HG02678 (cell line): ENCODE data around the gene THOC5.
"Not testable (repeated sequence)": the region's sequence is repeated elsewhere in the genome, so short reads cannot be mapped to it uniquely, and the experiment has no call there.

Source experiments
- ATAC-seq: cut with Tn5 transposase; IDR thresholded peaks from one replicate; pipeline ENCODE4 v1.9.1; 2021; ENCODE audit warnings: mild to moderate bottlenecking, moderate library complexity; ENCODE audit not compliant: unreplicated experiment

THOC5 gene

GRCh38 chr22:29563652-29564460 lies 10.3 kb upstream of the THOC5 start:
- ATAC-seq = no peak

DNA sequence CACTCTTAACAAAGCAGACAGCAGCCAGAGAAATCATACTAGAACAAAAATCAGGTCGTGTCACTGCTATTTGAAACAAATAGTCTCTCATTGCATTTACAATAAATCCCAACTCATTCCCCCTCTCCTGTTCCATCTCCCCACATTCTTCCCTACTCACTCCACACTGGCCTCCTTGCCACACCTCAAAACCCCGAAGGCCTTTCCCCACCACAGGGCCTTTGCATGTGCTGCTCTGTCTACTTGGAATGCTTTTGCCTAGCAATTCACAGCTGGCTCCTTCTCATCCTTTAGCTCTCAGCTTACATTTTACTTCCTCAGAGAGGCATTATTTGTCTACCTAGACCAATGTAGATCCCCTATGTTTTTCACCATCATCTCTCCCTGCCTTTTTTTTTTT lies 6.3 kb upstream of the THOC5 start:
- ATAC-seq = no peak

- ATAC-seq = no peak
These were observed 5.5 kb upstream of the THOC5 start for GRCh38 chr22:29559030-29559429.

DNA sequence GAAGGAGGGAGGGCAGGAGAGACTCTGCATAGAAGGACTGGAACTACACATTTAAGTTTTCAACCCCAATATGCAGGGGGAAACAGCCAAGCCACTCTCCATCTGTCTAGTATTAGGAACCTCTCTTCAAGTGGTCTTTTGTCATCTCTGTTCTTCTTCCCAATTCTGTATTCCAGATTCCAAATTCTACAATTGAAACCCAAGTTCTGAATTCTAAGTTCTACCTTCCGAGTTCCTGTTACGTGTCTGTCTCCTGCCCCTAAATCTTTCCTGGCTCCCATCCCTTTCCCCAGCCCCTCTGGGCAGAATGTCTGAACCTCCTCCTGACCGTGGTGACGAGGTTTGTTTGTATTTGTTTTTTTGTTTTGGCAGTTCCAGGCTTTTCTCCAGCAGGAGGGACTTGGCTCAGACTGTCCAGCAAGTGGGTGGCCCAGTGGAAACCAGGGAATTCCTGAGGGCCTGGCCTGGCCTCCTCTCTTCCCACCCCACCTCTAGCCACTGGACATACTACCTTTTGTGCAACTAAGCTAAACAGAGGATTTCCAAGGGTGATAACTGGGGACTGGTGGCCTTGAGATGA lies 1.6 kb upstream of the THOC5 start:
- no peak for ATAC-seq

DNA sequence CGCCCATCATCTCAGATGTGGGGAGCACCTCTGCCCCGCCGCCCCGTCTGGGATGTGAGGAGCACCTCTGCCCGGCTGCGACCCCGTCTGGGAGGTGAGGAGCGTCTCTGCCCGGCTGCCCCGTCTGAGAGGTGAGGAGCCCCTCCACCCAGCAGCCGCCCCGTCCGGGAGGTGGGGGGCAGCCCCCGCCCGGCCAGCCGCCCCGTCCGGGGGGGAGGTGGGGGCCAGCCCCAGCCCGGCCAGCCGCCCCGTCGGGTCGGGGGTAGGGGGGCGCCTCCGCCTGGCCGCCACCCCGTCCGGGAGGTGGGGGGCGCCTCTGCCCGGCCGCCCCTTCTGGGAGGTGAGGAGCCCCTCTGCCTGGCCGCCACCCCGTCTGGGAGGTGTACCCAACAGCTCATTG lies 1.2 kb downstream of the THOC5 start:
- ATAC-seq = not testable (repeated sequence)

- ATAC-seq = no peak
These were observed 3.6 kb downstream of the THOC5 start for GRCh38 chr22:29550005-29550404.

- not testable (repeated sequence) for ATAC-seq
These were observed 8.5 kb downstream of the THOC5 start for GRCh38 chr22:29545045-29545444.

DNA sequence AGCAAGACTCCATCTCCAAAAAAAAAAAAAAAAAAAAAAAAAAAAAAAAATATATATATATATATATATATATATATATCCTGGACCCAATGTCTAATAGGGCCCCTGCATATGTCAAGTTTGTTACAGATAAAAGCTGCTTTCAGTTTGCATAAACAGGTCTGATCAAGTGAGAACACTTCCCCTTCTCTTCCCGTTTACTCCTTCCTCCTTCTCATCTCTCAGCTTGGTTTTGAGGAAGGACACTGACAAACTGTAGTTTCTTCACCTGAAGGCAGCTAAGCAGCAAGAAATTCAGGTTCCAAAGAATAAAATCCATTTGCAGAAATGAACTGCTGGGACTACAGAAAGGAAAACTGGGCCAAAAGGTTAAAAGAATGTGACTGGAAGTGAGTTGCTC lies 11.7 kb downstream of the THOC5 start:
- no peak for ATAC-seq

DNA sequence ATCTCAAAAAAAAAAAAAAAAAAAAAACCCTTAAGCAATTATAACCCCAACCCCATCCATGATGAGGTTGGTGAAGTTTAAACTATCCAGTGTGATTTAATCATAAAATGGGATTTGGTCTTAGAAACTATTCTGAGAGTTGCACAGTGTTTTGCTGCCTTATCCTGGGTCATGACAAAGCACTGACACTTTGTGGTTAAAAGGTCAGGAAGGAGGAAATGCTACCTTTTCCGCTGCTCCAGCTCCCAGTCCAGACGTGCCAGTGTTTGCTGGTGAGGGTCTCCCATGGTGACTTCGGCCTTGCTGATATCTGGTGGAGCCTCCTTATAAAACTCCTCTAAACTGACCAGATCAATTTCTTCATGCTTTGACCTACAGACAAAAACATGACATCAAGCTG lies 14.5 kb downstream of the THOC5 start:
- ATAC-seq = no peak

DNA sequence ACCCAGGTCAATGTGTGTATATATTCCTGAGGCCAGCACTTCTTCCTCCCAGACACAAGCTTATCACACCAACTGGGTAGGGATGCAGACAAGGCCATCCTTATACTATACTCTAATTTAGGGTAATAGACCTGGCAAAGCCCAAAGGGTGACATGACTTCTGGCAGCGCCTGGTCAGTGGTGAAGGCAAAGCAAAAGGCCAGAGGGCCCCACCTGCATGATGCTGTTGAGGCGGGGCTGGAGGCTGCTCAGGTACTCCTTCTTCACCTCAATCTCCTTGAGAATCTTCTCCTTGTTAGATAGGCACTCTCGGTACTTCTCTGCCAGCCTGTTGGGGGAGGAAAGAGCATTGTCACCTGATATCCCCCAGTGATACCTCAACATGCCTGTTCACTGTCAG lies 17.1 kb downstream of the THOC5 start:
- ATAC-seq = no peak

DNA sequence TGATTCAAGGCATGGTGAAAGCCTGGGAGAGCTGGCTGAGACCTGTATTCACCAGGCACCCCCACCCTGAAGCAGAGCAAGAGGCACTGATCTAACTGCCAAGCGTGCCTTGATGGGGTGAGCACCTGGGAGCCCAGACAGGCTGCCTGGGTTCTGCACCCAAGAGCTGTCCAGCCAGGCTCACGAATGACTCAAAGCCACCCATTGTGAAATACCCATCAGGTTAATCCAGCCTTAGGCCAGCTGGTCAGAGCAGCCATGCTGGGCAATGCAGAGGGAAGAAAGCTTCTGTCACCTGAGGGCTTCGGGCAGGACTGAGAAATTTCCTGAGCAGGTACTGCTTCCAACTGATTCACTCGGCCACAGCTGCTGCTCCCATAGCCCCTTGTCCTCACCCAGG lies 22.1 kb downstream of the THOC5 start:
- ATAC-seq = no peak

DNA sequence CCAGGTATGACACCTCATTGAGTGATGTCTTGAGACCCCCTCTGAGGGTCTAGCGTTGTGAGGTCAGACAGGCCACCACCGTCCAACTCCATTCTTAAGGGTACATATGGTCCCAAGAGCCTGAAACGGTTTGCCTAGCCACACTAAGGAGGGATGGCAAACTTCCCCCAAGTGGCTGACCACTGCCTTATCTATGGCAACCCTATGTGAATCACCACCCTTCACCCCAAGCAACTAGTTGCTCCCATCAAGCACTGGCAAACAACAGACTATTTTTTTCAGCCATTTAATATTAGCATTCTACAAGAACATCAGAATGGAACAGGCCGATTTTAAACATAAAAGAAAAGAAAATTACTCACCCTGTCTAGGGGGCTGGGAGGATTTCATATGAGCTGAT lies 22.8 kb downstream of the THOC5 start:
- no peak for ATAC-seq

GRCh38 chr22:29528144-29528543 lies 25.4 kb downstream of the THOC5 start:
- ATAC-seq = no peak

GRCh38 chr22:29524442-29525191 lies 28.9 kb downstream of the THOC5 start:
- no peak for ATAC-seq

- no peak for ATAC-seq
These were observed 29.8 kb downstream of the THOC5 start for GRCh38 chr22:29523761-29524160.

DNA sequence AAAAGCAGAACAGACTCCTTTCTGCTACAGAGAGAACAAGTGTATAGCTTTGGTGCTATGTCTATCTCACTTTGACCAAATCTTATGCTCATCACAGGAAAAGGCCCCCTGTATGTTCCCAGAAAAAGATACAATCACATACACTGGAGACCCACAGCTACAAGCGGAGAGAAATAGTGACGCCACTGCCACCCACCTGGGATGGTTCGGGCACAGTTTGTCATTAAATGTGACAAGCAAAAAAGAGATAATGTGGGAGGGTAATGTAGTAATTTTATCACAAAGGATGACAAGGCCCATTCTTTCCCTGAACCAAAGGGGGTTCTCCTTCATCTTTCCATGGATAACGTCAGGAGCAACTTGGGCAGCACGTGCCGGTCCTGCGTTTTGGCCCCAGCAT lies 32.0 kb downstream of the THOC5 start:
- ATAC-seq = no peak

DNA sequence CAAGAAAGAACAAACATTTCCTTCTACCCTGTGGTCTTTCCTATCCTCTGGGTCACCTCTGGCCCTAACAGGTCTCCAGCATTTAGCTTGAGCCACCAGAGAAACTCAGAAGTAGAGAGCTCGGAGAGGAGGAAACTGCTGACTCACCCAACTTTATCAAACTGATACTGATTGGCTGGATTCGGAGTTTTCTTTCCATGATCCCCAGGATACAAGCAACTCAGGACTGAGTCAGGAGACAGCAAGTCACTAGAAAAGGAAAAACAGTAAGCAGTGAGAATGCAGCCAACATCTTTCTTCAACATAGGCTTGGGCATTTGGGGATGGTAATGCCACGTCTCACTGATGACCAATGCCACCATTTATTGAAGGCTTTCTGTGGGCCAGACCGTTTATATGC lies 32.7 kb downstream of the THOC5 start:
- ATAC-seq = no peak

GRCh38 chr22:29519996-29520395 lies 33.6 kb downstream of the THOC5 start:
- ATAC-seq = no peak

GRCh38 chr22:29518427-29518826 lies 35.1 kb downstream of the THOC5 start:
- ATAC-seq = no peak

DNA sequence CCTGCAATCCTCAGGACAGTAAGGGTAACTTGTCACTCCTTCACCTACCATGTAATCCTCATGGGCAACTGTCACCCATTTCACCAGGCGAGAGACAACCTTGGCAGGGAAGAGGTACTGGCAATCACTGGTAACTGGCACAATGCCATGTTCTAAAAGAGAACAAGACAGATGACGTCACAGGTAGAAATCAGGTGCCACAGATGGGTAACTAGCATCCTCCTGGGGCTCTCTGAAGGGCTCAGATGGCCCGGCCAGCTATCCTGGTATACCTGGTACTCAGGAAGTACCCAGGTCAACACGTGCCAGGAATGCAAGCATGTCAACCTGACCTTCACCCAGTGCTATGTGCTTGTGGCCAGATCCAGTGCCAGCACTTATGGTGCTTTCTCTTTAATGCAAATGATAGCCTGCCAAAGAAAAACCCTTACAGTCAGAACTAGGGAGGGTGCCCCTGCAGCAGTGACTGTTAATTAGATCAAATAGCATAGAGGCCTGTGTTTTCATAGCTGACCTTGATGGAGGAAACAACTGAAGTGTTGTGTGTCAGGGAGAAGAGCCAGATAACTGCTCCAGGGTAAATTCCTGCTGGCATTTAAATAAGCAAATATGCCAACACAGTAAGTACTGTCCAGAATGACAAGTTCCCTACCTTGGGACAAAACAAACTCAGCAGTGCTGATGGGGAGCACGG lies 36.2 kb downstream of the THOC5 start:
- no peak for ATAC-seq

DNA sequence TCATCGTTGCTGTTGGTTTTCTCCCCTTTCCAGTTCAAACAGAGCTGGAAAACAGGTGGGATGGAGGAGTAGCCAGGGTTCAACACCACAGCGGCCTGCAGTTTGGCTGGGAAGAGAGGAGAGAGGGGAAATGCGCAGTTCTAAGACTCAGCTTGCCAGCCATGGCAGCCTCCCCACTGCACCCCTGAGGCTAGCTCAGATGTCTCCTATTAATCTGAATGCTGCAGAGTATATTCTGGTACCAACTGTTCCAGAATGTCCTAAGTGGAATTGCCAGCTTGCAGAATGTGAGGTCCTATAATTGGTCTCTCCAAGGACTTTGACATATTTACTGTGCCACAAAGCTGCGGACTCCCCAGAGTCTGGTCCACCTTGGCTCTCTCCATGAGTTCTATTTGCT lies 41.5 kb downstream of the THOC5 start:
- no peak for ATAC-seq
